ENCODE data around the gene LTB4R.
A peak's percentile ranks its signal among the peaks of the same experiment; 100 is the strongest.

Gene LTB4R

DNA sequence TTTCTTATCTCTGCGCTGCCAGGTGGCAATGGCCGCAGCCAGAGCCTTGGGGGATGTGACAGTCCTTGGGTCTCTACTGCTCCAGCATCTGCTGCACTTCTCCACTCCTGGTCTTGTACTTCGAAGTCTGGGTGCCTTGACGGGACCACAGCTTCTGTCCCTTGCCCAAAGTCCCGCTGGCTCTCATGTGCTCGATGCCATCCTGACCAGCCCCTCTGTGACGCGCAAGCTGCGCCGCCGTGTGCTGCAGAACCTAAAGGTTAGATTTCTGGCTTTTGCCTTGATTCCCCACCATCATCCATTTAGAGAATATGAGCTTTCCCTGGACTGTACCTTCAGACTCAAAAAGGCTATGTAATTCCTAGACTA lies 7.3 kb upstream of the LTB4R start:
- no peak for DNase-seq

DNA sequence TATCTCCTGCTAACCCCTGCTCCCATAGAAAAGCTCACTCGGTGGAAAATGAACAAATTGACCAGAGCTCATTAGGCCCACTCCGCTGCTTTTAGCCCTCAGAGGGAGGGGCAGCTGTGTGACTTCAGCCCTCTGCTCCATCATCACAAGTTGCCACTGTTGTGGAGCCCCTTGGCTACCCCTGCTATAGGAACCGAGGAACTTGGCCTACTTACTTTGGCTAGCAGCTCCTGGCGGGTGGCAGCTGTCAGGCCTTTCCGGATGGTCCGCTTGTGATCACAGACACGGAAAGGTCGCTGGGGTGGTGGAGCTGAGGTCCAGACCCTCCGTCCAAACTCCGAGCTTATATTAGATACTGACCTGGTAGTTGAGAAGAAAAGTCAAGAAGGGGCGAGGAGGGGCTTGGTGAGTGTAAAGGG lies 4.1 kb upstream of the LTB4R start:
- DNase-seq: no peak

DNA sequence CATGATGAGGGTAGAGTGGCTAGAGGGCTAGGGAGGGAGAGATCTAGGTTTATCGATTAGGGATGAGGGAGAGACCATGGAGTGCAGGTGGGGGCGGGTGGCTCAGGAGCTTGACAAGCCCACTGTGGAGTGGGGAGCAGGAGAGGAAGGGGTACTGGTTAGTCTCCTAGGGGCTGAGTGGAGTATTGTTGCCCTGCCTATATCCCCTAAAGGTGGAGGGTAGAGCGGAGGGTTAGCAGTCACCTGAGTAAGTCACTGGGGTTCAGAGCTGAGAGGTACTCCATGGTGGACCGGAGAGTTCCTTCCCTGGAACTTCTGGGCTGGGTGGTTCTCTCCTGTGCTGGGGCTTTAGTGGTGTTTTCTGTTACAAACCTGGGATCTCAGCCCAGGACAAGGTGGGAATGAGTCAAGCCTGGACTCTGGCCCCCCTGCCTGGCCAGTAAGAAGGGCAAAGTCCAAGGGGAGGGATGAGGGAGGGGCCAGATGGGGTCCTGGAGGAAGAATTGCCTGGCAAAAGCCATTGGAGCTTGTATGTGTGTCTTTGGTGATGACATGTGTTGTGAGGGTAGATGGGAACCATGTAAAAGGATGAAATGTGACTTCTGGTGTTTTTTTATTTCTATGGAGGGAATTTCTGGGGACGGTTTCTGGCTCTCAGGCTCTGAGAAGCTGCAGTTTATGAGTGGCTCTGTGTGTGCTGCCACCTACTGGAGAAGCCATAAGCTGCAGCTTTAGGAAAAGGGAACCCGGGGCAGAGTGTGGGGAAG lies 3.5 kb upstream of the LTB4R start, which contains the start of gene CIDEB:
CIDEB (minus strand) TSS at position 403 of the 767 bp plus-strand sequence; CDS start at position 284, 119 bp downstream.
- DNase-seq: peak; percentile 44

DNA sequence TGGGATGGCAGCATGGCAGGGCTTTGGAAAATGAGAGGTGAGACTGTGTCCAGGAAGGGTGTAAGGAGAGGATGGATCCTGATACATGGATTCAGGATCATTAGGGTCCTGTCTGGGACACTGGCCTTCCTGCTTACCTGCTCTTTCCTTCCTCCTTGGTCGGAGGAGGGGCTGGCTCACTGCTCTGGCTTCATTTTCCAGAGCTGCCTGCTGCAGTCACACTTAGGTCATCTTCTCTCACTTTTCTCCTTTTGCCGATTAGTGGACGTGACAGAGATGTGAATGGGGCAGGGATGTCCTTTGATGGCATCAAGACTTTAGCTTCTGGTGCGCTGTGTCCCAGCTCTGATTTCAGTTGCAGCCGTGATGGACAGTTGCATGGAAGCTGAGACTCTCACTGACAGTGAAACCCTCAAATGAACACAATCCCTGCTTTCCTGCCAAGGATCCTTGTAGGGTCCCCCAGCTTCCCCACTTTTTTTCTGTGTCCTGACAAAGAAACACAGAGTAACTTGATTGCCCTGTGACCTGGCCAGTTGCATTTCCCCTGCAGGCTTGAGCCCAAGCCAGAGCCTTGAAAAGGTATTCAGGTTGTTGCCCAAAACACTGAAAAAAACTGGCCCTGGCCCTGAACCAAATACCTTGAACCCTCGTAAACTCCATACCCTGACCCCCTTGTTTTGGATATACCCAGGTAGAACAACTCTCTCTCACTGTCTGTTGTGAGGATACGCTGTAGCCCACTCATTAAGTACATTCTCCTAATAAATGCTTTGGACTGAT lies 2.8 kb upstream of the LTB4R start:
- DNase-seq: no peak

DNA sequence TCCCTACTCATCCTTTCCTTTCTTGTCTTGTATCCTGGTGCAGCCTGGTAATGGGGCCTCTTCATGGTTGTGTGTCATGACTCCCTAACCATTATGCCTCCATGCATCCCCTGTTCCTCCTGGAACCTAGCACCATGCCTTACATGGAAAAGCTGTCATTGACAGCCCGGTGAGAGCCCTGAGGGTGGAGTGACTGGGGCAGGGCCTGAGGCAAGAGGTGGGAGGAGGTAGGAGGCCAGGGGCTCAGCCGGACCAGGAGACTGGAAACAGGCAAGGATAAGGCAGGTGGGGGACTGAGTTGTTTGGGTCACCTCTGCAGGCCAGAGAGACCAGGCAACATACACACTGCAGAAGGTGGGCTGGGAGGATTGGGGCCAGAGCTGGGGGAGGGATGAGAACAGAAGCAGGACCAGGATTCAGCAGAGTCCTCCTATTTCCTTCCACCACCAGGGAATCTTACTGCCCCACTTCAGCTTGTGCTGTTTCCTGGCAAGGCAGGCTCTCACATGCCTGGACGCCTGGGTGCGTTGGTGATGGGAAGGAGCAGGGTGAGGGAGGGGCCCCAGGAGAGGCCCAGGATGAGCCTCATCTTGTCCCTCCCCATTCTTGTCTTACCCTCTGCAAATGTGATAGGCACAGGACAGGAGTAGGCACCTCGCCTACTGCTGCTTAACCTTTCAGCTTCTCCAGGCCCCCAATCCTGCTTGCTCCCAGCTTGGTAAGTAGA lies 1.6 kb upstream of the LTB4R start, which contains the start of gene LTB4R2:
LTB4R2 (plus strand) TSS at position 603 of the 727 bp plus-strand sequence. CDS start 525 bp downstream, outside the sequence.
- no peak for DNase-seq

DNA sequence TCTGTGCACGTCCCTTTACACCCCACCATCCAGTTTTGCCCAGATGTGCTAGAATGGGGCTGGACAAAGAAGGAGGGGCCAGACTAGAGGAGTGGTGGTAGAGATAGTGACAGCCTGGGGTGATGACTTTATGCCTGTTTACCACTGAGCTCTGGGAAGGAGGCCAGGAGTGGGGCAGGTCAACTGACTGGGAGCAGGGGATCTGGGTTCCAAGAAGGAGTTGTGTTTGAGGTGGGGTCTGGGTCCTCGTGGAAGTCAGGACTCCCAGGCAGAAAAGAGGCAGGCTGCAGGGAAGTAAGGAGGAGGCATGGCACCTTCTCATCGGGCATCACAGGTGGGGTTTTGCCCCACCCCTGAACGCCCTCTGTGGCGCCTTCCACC lies 1.0 kb upstream of the LTB4R start:
- DNase-seq: no peak

DNA sequence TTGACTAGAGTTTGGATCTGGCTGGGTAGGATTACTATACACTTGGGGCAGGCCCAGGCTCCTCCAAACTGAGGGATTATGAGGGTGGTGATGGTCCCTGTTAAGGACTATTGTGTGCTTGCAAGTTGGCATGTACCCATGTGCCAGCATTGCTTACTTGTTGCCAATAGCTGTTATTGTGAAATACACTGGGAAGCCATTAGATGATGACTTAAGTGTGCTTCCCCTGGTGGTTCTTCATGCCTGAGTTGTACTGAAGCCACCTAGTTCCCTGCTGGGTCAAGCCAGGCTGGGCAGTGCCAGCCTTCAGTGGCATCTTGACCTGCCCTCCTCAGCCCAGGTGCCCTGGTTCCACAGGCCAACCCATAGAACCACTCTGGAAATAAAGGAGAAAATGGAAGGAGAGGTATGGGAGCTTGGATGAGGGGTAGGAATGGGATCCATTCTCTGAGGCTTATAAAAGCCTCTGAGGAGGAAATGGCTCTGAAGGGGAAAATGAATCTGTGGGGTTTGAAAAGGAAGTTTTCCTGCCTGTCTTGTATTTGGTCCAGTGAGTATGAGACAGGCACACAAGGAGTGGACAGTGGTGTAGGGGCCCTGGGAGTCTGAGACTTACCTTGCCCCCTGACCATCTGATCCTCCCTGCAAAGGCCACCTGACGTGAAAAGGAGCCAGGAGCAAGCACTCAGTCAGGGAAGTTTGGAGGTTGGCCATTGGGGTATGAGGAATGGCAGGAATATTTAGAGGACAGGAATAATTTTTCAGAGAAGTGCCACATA lies 724 bp downstream of the LTB4R start:
- DNase-seq: no peak

DNA sequence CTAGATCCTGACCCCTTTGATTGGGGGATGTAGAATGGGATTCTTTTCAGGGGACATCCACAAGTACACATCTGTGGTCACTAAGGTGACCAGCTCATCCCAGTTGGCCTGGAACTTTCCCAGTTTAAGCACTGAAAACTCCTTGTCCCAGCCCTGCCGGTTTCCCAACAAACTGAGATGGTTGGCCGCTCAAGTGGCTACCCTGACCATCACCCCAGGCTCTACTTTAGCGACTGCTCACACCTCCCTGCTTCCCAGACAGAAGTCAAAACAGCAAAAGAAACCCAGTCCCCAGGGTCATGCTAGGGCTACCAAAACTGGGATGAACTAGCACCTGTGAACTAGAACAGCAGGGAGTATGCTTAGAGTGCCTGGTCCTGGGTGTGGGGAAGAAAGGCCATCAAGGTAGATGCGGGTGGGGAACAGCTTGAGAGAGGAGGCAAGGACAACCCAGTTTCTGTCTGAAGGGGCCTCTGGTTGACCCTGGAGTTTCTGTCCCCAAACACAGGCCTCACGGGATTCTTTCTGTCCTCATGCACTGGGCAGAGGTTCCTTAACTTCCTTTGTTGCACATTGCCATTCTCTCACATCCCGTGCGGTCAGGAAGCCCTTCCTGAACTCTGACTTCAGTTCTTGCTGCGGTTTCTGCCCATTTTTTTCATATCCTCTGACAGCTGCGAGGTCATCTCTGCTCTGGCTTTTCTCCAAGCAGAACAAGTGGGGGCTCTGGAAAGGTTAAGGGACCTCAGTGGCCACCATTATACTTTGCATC lies 1.6 kb downstream of the LTB4R start:
- no peak for DNase-seq

DNA sequence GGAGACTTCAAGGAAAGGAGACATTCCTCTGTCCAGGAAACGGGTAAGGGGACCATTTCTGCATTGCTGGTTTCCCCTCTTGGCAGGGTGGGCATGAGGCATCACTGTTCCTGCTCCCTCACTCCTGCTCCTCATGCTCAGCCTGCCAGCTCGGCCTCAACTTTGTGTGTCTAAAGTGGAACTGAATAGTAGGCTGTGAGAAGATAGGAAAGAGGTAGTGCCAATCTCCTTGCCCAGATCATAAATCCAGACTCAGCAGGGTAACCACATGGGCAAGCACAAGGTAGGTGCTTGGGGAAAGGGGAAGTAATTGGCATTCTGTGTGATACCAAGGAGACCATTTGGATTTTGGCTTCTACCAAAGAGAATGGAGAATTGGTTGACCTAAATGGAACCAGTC lies 2.6 kb downstream of the LTB4R start:
- DNase-seq: no peak

DNA sequence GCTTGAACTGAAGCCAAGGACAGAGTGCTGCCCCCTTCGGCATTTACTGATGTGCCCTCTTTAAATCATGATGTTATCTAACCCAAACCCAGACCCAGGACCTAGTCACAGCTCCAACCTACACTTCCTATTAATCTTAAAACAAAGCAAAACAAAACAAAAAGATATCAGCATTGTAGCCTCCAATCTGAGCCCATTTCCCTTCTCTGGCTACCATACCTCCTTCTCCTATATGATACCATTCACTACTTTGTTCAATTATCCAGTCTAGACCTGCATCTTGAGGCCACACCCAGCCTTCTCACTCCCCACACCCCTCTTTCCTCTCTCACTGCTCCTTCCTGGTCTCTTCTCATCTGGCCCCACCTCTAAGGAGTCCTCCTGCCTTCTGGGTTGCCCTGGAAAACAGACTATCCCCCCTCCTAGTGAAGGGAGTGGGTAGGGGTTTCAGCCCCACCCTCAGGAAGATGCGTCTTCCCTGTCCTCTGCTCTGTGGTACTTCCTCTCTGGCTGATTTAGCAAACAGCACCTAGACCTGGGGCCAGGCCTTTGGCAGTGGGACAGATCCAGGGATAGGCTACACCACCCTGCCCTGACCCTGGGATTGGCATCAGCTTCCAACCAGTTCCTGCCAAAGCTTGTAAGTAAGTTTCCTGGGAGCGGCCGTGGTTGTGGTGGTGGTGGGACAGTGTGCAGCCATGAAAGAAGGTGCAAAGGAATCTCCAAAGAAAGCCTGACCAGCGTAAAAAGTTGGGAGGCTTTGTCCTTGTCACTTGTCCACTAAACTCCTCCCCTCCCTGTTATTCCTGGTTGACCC lies 3.3 kb downstream of the LTB4R start:
- no peak for DNase-seq

DNA sequence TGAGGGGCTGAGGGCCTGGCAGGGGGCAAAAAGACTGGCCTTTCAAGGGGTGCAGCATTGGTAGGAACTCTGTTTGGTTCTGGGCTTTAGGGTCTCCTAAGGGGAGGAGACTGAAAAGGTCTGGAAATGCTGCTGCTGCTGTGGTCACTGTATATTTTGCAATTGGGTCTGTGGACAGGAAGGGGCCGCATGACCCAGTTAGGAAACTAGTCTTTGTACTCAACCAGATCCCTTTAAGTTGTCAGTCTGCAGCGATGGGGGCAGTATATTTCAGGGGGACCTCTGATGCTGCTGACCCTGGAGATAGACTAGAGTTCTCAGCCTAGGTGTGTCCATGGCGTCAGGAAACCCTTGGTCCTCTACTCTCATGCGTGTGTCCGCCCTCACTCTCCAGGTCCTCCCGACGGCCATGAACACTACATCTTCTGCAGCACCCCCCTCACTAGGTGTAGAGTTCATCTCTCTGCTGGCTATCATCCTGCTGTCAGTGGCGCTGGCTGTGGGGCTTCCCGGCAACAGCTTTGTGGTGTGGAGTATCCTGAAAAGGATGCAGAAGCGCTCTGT lies 4.0 kb downstream of the LTB4R start:
- no peak for DNase-seq

DNA sequence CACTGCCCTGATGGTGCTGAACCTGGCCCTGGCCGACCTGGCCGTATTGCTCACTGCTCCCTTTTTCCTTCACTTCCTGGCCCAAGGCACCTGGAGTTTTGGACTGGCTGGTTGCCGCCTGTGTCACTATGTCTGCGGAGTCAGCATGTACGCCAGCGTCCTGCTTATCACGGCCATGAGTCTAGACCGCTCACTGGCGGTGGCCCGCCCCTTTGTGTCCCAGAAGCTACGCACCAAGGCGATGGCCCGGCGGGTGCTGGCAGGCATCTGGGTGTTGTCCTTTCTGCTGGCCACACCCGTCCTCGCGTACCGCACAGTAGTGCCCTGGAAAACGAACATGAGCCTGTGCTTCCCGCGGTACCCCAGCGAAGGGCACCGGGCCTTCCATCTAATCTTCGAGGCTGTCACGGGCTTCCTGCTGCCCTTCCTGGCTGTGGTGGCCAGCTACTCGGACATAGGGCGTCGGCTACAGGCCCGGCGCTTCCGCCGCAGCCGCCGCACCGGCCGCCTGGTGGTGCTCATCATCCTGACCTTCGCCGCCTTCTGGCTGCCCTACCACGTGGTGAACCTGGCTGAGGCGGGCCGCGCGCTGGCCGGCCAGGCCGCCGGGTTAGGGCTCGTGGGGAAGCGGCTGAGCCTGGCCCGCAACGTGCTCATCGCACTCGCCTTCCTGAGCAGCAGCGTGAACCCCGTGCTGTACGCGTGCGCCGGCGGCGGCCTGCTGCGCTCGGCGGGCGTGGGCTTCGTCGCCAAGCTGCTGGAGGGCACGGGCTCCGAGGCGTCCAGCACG lies 4.7 kb downstream of the LTB4R start:
- no peak for DNase-seq

DNA sequence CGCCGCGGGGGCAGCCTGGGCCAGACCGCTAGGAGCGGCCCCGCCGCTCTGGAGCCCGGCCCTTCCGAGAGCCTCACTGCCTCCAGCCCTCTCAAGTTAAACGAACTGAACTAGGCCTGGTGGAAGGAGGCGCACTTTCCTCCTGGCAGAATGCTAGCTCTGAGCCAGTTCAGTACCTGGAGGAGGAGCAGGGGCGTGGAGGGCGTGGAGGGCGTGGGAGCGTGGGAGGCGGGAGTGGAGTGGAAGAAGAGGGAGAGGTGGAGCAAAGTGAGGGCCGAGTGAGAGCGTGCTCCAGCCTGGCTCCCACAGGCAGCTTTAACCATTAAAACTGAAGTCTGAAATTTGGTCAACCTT lies 5.3 kb downstream of the LTB4R start:
- DNase-seq: no peak

DNA sequence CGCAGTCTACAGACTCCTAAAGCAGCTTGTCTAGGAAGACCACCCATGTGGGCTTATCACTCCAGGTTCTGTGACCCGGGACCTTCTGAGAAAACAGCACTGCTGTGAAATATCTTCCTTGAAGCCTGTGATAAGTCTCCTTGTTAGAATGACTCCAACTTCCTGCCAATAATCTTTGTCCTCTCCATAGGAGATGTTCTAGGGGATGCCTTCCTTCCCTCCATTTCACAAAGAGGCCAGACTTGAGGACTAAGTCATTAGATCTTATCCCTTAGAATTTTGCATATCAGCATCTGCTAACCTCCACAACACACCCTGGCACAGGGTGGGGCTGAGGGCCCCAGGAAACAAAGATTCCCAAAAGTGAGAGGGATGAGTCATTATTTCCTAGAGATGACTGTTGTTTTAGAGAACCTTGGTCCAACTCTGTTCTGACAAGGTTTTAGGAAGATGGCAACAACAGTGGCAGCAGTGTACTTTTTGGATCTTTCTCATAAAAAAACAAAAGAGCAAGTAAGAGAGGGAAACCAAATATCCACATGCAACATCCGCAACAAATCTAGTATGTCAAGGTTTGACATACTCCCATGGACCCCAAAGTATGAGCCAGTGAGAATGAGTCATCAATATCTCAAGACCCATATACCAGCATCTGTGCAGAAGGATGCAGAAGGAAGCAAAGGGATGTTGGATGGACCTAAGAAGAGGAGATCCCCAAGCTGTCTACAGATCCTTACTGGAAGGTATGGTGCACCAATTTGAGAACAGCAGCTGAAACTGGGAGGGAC lies 6.0 kb downstream of the LTB4R start:
- DNase-seq: no peak

DNA sequence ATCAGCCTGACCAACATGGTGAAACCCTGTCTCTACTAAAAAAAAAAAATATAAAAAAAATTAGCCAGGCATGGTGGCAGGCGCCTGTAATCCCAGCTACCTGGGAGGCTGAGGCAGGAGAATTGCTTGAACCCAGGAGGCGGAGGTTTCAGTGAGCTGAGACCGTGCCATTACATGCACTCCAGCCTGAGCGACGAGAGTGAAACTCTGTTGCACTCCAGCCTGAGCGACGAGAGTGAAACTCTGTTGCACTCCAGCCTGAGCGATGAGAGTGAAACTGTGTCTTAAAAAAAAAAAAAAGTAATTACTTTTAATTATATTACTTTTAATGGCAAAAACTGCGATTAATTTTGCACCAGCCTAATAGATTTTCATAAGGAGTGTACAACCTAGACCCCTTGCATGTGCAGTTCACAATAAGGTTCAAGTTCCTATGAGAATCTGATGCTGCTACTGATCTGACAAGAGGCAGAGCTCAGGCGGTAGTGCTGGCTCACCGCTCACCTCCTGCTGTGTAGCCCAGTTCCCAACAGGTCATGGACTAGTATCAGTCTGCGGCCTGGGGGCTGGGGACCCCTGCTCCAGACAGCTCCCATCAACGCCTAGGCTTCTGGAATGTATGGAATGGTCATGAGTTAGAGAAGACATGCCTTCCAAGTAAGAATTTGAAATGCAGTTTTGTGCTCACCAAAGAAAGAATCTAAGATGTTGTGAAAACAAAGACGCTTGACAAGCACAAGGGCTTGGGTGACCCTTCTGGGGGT lies 10.1 kb downstream of the LTB4R start:
- no peak for DNase-seq

DNA sequence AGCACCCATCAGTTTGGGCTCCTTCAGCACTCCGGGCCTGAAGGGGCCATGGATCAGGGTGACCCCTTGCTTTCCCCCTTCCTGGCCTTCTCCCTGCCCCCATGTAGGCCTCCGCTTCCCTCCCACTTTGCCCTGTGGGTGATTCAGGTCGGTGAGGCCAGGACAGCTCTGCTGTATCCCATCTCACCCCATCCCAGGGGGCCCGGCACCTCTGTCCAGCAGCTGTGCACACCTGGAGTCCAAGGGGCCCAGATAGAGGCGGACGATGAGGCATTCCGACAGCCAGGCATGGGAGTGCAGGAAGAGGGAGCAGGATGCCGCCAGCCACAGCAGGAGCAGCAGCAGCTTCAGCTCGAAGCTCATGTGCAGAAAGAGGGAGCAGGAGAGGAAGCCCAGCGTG lies 11.4 kb downstream of the LTB4R start:
- no peak for DNase-seq

DNA sequence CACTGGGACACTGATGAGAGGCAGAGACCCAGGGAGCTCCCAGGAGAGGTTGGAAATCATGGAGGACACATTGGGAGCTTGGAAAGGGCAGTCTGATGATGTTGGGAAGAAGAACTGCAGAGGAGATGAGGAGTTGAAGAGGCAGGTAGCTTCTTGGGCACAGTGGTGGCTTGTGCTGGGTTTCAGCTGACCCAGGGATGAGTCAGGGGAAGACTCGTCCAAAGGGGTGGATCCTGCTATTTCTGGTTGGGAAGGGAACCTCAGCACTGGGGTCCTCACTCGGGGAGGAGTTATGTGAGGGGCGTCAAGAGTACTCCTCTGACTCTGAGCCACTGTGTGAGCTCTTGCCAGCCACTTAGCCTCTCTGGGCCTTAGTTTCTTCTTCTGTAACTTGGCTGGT lies 12.0 kb downstream of the LTB4R start:
- no peak for DNase-seq

DNA sequence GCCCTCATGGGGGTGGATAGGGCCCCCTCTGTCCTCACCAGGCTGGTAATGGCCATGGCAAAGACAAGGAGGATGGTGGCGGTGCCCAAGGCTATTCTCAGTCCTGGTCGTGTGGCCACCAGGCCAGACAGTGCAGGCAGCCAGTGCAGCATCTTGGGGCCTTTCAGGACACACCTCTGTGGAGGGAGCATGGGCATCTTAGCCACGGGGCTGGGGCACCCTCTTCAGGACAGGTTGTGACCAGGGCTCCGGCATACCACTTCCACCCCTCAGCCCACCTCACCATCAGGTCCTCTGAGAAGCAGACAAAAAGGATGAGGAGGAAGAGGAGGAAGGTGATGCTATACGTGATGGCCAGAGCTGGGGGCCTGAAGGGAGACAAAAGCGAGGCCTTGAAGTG lies 12.7 kb downstream of the LTB4R start:
- no peak for DNase-seq
